Sciatic nerve (tissue), 2 donors: ENCODE data around the gene BMF. TPM values are rescaled to one million over a fixed set of nuclear protein-coding genes. Genes with fewer than 3 reads are reported as not detected.
A peak's percentile ranks its signal among the peaks of the same experiment; 100 is the strongest.
"Not testable (repeated sequence)": the region's sequence is repeated elsewhere in the genome, so short reads cannot be mapped to it uniquely, and the experiment has no call there.

Experiments
- ATAC-seq: fragments of 200-7000 bp; cut with Tn5 transposase; one replicate; pipeline ENCODE4 v1.9.1; 2020; ENCODE audit warnings: mild to moderate bottlenecking, moderate library complexity
- DNase-seq: peaks from one replicate; pipeline ENCODE4 v3.0.0-alpha.2; 2020; ENCODE audit warnings: low spot score
- intact Hi-C: fragments of 100-400 bp; cut with DNase I; formaldehyde crosslinking; loops from one replicate; pipeline ENCODE4 v1.14.2; 2022
- total RNA-seq: library from RNA; stranded (reverse); fragmentation: NEBNext Ultra II Directional; extraction: Animal tissue kit (Norgen Biotek cat#: 25700); gene quantifications from one replicate; pipeline ENCODE4 v1.2.1, GENCODE V29; 2021
- donor health status: DM: no; HTN: no; CAD: no.
- donor health status: DM: no; HTN: no; CAD: no.

Gene BMF
- 15.0 TPM for total RNA-seq

GRCh38 chr15:40108855-40109735 is at the start of gene BMF:
Gene BMF (minus strand): TSS chr15:40108879. CDS start chr15:40106086, 2,793 bp downstream.
- intact Hi-C loops, result no loop called here
- DNase-seq (peak; percentile 100), ATAC-seq (peak; percentile 87)

DNA sequence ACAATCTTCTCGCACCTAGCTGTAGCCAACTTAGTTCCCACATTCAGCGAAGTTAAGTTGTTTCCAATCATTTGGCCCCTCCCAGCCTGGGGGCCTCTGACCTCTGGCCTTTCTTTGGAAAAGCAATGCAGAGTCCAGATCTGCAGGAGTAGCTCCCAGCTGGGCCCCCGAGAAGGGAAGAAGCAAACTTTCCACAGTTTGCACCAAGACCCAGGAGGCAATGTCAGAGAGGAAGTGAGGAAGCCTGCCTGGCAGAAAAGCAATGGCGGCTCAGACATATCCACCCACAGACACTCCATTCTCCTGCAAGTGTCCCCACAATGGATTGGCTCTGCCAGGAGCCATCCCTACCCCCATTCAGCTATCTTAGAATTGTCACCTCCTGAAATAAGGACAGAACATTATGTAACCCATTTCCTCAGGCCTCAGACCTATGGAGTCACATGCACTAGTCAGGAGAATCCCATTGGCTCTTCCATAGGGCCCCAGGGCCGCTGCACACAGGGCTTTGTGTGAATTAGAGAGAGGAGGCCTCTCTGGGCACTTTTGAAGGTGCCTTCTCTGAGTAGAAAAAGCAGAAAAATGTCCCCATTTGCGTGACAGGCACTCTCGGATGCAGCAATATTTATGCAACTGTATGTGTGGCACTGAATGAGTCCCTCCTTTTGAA is 49.2 kb upstream of the BMF start:
- intact Hi-C loops, result no loop called here
- DNase-seq, result no peak
- ATAC-seq, result no peak

DNA sequence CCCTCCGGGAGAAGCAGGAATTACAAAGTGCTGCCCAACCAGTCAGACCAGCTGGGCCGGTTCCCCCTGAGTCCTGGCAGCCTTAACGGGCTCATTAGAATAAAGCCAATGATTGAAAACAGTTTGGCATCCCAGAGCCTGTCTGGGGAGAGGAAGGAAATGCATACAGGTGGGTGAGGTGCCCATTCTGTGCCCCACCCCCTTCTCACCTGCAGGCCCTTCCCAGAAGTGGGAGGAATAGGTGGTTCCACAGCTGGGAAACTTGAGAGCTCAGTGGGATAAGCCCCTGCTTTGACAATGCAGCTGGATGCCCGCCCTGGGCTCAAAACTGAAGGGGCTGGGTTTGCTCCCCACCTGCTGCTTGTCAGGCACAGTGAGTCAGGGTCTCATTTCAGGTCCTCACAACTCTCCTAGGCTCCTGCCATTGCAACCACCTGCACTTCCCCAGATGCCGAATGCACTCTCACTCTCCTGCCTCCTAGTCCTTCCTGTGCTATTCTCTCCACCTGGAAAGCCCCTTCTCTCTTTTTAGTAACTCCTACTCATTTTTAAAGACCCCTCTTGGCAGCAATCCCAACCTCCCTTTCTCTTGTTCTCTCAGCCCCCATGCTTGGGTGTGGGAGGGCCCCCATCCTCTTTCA is 46.7 kb upstream of the BMF start:
- DNase-seq (no peak), ATAC-seq (no peak)
- intact Hi-C loops, result no loop called here

DNA sequence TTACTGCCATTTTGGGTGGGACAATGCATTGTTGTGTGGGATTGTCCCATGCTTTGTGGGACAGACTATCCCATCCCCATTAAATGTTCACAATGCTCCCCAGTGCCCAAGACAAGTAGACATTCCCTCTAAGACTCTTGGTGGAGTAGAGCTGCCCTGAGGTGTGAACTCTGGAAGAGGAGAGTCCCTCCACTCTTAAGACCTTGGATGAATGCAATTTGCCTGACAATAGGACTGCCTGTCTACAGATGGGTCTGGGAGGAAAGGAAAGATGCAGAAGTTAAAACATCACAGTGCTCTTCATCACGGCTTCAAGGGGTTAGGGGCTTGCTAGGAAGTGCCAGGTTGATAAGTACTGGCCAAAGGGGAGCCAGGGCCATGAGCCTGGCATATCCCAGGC is 46.1 kb upstream of the BMF start:
- DNase-seq, intact Hi-C loops, ATAC-seq: not testable (repeated sequence)

GRCh38 chr15:40151991-40152390 is 43.3 kb upstream of the BMF start:
- DNase-seq, result no peak
- intact Hi-C loops, result no loop called here
- no peak for ATAC-seq

- ATAC-seq, result no peak
- intact Hi-C loops, result no loop called here
- no peak for DNase-seq
Observed at GRCh38 chr15:40151499-40151898, 42.8 kb upstream of the BMF start.

DNA sequence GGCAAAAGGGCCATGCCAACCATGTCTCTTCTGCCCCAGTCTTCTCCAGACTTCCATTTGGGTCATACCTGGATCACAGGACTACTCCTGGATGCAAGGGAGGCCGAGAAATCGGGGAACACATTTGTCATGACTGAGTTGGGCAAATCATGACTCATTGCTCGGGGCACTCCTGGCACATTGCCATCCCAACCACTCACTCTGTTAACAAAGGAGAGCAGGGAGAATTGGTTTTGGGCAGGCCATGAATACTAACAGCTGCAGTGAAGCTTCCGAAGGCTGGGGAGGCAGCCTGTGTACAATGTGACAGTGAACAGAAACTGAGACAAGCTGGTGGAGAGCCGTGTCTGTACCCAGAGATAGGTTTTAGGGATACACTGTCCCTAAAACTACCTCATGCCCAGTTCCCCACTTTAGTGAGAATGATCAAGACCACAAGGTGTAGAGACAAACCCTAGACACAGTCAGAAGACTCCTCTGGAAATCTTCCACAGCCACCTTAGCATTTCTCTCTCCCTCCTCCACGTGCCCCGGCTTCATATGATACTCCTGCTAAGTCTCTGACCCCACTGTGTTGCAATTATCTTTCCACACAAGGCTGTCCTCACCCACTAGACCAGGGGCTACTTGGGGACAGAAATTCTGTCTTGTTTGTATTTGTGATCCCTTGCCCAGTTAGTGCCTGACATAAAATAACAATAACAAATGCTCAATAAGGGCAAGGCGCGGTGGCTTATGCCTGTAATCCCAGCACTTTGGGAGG is 41.7 kb upstream of the BMF start:
- intact Hi-C loops, result no loop called here
- no peak for ATAC-seq
- no peak for DNase-seq

GRCh38 chr15:40149339-40149738 is 40.7 kb upstream of the BMF start:
- no peak for ATAC-seq
- no peak for DNase-seq
- intact Hi-C loops, result no loop called here

DNA sequence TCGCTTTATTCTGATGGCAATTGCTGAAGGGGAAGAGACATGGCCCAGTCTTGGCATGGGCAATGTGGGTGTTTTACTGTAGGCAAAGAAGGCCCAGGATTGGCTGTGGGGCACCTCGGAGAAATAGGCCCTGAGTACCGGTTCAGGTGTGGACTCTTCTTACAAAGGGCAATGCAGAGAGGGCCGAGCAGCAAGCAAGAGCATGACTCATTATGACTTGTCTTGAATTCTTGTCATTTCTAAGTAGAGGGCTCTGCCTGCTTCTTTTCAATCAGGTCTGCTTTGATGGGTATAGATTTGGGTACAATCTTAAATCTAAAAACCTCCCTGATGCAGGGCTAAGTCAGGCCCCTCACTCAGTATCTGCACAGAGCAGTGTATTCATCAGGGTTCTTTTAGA is 37.4 kb upstream of the BMF start:
- intact Hi-C loops, result no loop called here
- DNase-seq, result no peak
- no peak for ATAC-seq

GRCh38 chr15:40142428-40142827 is 33.7 kb upstream of the BMF start:
- ATAC-seq (no peak), DNase-seq (no peak)
- intact Hi-C loops, result no loop called here

- intact Hi-C loops, ATAC-seq, DNase-seq: not testable (repeated sequence)
Observed at GRCh38 chr15:40138201-40138570, 29.5 kb upstream of the BMF start.

DNA sequence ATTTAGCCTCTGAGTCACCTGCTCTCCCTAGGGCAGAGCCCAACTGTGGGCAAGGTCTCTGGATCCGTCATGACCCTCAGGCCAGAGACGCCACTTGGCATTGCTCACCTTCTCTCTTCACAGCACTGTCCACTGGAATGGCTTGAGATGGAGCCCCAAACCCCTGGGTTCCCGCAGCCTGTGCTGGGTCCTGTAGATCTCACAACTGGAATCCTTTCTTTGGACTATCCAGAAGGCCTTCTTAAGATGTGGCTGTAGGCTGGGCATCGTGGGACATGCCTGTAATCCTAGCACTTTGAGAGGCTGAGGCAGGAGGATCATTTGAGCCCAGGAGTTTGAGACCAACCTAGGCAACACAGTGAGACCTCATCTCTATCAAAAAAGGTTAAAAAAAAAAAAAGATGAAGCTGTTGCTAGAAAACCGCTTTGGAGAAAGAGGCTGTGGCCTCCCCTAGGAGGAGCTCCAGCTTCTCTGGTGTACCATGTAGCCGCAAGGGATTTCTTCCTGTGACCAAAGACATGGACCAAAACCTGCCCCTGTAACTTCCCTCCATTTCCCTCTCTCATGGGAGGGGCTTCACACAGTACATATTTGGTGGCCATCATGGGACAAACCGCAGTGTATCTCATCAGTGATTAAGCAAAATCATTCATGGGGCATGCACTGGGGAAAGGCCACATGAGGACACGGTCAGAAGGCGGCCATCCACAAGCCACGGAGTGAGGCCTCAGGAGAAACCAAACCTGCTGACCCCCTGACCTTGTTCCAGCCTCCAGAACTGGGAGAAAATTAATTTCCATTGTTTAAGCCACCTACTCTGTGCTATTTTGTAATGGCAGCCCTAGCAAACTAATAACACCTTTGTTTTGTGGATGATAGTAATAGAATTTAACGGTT is 28.9 kb upstream of the BMF start:
- intact Hi-C loops, result no loop called here
- DNase-seq (no peak), ATAC-seq (no peak)

- peak; percentile 5 for DNase-seq
- intact Hi-C loops, result no loop called here
- no peak for ATAC-seq
Observed at GRCh38 chr15:40136470-40137302, 28.0 kb upstream of the BMF start.

- ATAC-seq, intact Hi-C loops, DNase-seq: not testable (repeated sequence)
Observed at GRCh38 chr15:40135846-40136450, 27.3 kb upstream of the BMF start.

GRCh38 chr15:40134885-40135284 is 26.2 kb upstream of the BMF start:
- DNase-seq (no peak), ATAC-seq (no peak)
- intact Hi-C loops, result no loop called here

DNA sequence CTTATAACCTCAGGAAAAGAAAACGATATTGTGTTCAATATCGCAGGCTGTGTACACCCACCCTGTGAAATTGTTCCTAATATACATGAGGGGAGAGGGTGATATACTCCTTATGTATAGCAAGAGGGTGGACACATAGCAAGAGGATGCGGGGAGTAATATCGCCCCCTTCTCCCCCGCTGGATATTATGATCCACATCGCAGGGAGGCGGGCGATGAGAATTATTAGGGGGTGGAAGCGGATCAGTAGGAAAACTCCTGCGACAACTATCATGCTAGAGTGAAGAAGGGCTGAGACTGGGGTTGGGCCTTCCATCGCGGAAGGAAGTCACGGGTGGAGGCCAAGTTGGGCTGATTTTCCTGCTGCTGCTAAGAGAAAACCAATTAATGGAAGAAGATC is 24.9 kb upstream of the BMF start:
- intact Hi-C loops, result no loop called here

More for the DNA sequence above, 24.9 kb upstream of the BMF start:
- no peak for ATAC-seq
- DNase-seq, result no peak
